GM19468 (cell line): ENCODE data around the gene DCLK1.
A peak's percentile ranks its signal among the peaks of the same experiment; 100 is the strongest.

Experiments used
- ATAC-seq: cut with Tn5 transposase; IDR thresholded peaks from one replicate; pipeline ENCODE4 v1.9.1; 2021; ENCODE audit warnings: mild to moderate bottlenecking, moderate library complexity, moderate number of reproducible peaks; ENCODE audit not compliant: unreplicated experiment; ENCODE audit errors: extremely low read depth

Gene DCLK1

GRCh38 chr13:35812736-35813135 lies 318.4 kb downstream of the DCLK1 start:
- ATAC-seq, result no peak

- no peak for ATAC-seq
Observed at GRCh38 chr13:35810321-35810720, 320.9 kb downstream of the DCLK1 start.

GRCh38 chr13:35808846-35809245 lies 322.3 kb downstream of the DCLK1 start:
- ATAC-seq, result no peak

GRCh38 chr13:35804901-35805300 lies 326.3 kb downstream of the DCLK1 start:
- no peak for ATAC-seq

GRCh38 chr13:35797991-35798390 lies 333.2 kb downstream of the DCLK1 start:
- no peak for ATAC-seq

- ATAC-seq, result no peak
Observed at GRCh38 chr13:35797244-35797643, 333.9 kb downstream of the DCLK1 start.

DNA sequence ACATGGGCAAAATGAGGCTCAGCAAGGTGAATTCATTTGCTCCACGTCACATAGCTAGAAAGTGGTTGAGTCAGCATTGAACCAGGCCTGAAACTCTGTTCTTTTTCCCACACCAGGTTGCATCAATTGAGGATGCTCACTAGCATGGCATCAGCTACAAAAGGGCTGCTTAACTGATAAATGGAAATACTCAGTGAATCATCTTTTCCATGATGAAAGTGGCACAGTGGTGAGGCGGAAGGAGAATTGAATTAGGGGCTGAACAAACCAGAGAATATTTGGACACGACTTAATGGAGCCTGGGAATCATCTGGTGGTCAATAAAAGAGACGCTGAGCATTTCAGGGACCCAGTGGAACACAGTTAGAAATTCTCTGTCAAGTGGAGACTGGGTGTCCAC lies 334.6 kb downstream of the DCLK1 start:
- ATAC-seq, result no peak

GRCh38 chr13:35794734-35795389 lies 336.3 kb downstream of the DCLK1 start:
- ATAC-seq, result no peak

GRCh38 chr13:35793823-35794222 lies 337.4 kb downstream of the DCLK1 start:
- no peak for ATAC-seq

GRCh38 chr13:35792911-35793310 lies 338.3 kb downstream of the DCLK1 start:
- no peak for ATAC-seq

GRCh38 chr13:35792021-35792420 lies 339.2 kb downstream of the DCLK1 start:
- no peak for ATAC-seq

GRCh38 chr13:35791184-35791851 lies 339.9 kb downstream of the DCLK1 start:
- no peak for ATAC-seq

- ATAC-seq, result peak; percentile 46
Observed at GRCh38 chr13:35789335-35790165, 341.6 kb downstream of the DCLK1 start.

GRCh38 chr13:35787937-35788336 lies 343.2 kb downstream of the DCLK1 start:
- ATAC-seq, result no peak

- no peak for ATAC-seq
Observed at GRCh38 chr13:35785576-35786303, 345.4 kb downstream of the DCLK1 start.

GRCh38 chr13:35784286-35784951 lies 346.8 kb downstream of the DCLK1 start:
- no peak for ATAC-seq

DNA sequence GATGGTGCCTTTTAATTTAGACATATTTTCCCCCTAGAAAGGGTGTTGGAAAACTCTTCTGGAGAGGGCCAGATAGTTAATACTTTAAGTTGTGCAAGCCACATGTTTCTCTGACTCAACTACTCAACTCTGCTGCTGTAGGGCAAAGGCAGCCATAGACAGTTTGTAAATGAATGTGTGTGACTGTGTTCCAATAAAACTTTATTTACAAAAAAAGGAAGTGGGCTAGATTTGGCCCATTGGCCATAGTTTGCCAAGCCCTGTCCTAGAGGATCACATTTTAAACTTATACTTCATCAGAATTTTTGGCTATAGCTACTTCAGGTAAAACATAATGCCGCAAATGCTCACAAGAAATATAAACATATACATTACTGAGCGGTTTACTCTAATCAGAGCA lies 348.4 kb downstream of the DCLK1 start:
- no peak for ATAC-seq

DNA sequence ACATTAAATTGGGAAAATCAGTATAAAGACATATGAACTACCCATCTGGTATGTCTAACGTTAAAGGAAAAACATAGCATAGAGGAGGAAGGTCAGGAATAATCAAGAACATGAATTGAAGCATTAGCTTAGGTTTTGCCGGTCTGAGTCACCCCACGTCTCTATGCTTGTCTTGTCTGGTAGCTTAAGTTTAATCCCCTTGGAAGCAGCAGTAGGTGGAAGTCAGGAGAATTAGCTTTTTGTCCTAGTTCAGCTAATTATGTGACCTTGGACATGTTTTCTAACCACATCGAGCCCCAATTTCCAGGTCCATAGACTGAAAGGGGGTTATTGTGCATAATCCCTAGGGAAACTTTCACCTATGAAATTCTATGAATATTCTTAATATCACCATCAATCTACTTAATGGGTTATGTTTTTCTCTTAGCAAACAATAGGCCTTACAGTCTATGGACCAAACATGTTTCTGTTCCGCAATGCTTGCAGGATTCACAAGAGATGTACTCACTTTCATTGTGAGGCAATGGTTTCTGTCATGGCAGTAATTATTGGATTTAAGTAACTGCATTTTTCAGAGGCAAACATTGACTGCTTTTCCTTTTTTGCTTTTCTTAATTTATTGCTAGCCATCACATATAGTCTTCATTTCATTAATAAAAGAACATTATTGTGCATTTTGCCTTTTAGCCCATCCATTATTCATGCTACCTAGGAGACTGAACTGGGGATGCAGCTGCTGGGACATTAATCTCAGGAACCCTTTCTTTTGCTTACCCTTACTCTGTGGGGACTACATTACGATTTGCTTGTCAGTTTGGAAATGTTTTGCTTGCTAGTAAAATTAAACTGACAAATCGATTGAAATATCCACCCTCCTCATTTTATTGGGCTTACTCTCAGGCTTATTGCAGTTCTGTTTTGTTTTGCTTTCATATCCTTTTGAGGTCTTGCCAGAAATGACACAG lies 349.9 kb downstream of the DCLK1 start:
- no peak for ATAC-seq

DNA sequence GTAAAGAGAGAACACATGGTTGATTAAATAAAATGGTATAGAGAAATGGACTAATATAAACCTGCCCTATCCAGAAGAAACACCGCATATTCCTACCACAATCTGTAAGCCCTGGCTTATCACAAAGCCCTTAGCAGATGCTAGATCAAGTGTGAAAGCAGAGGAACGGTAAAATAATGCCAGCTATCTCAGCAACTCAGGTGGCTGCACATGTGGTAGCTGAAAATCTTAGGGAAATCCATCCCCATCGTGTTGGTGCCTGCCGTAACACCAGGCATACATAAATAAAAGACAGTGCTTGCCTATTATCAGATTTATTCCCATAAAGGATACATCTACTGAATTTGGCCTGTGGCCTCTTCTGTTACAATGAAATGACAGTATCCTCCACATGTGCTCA lies 350.6 kb downstream of the DCLK1 start:
- ATAC-seq, result no peak
